HEK293 (cell line): ENCODE measurements around the gene IDI2.

Source experiments
- CTCF ChIA-PET: fragments of 350-600 bp; formaldehyde crosslinking; extraction: SDS; loops from one replicate; lab custom pipeline; 2021; ENCODE audit warnings: antibody characterized with exemption; lab: Yijun Ruan, JAX
- POLR2A ChIA-PET: fragments of 300-600 bp; formaldehyde crosslinking; extraction: SDS; loops from one replicate; lab custom pipeline; 2020; ENCODE audit warnings: antibody characterized with exemption, inconsistent platforms; lab: Yijun Ruan, JAX
- H3K27ac ChIP-seq: fragments of 200-500 bp; sonication (Bioruptor generic); 2 replicates; pipeline ENCODE4 v1.5.1; 2014; ENCODE audit warnings: low read depth, low read length, control low read depth, inconsistent platforms; ENCODE audit errors: extremely low read depth
- H3K36me3 ChIP-seq, 2 experiments: fragments of 200-500 bp in 1 of 2; sonication (Bioruptor generic) in 1 of 2; 1 replicate in 1 of 2; 2 replicates in 1 of 2; pipeline ENCODE4 v1.5.1; 2014 to 2017; ENCODE audit warnings: inconsistent platforms in 2 of 2, low read length in 2 of 2; ENCODE audit not compliant: control insufficient read depth in 2 of 2, insufficient read depth in 1 of 2
- H3K4me1 ChIP-seq: fragments of 200-500 bp; sonication (Bioruptor generic); 2 replicates; pipeline ENCODE4 v1.5.1; 2014; ENCODE audit warnings: mild to moderate bottlenecking, low read length, inconsistent platforms; ENCODE audit not compliant: control insufficient read depth, insufficient read depth
- H3K4me3 ChIP-seq: 2 replicates; pipeline ENCODE4 v1.5.1; 2011; ENCODE audit warnings: low read depth, mild to moderate bottlenecking, control low read depth, low read length, moderate library complexity
- H3K9me3 ChIP-seq: fragments of 200-500 bp; sonication (Bioruptor generic); 2 replicates; pipeline ENCODE4 v1.5.1; 2014; ENCODE audit warnings: low read depth, low read length, inconsistent platforms; ENCODE audit not compliant: control insufficient read depth, insufficient read depth
- KLF10 ChIP-seq: fragments of 450-650 bp; IDR thresholded peaks from 2 replicates; pipeline ENCODE4 v1.5.1; 2018; ENCODE audit warnings: missing biosample characterization, mild to moderate bottlenecking, missing genetic modification characterization
- SP2 ChIP-seq: fragments of 450-650 bp; formaldehyde crosslinking; IDR thresholded peaks from 2 replicates; pipeline ENCODE4 v1.5.1; 2016; ENCODE audit warnings: missing biosample characterization, missing genetic modification characterization
- ZBTB17 ChIP-seq: fragments of 450-650 bp; formaldehyde crosslinking; IDR thresholded peaks from 2 replicates; pipeline ENCODE4 v1.5.1; 2016; ENCODE audit warnings: missing biosample characterization, missing genetic modification characterization
- ZBTB44 ChIP-seq: fragments of 450-650 bp; IDR thresholded peaks from 2 replicates; pipeline ENCODE4 v1.5.1; 2018; ENCODE audit warnings: missing biosample characterization, mild to moderate bottlenecking, missing genetic modification characterization
- ZNF19 ChIP-seq: fragments of 450-650 bp; formaldehyde crosslinking; IDR thresholded peaks from 2 replicates; pipeline ENCODE4; 2016; ENCODE audit warnings: missing biosample characterization, missing genetic modification characterization, low read depth
- ZNF214 ChIP-seq: fragments of 450-650 bp; formaldehyde crosslinking; IDR thresholded peaks from 2 replicates; pipeline ENCODE4 v1.5.1; 2017; ENCODE audit warnings: missing biosample characterization, mild to moderate bottlenecking, missing genetic modification characterization, borderline replicate concordance
- ZNF221 ChIP-seq: fragments of 450-650 bp; formaldehyde crosslinking; IDR thresholded peaks from 2 replicates; pipeline ENCODE4 v1.5.1; 2017; ENCODE audit warnings: missing biosample characterization, missing genetic modification characterization, borderline replicate concordance
- ZNF354C ChIP-seq: fragments of 450-650 bp; formaldehyde crosslinking; IDR thresholded peaks from 2 replicates; pipeline ENCODE4 v1.5.1; 2016; ENCODE audit warnings: missing biosample characterization, missing genetic modification characterization, low read depth, borderline replicate concordance
- ZNF426 ChIP-seq: fragments of 450-650 bp; formaldehyde crosslinking; IDR thresholded peaks from 2 replicates; pipeline ENCODE4 v1.5.1; 2017; ENCODE audit warnings: missing biosample characterization, missing genetic modification characterization, mild to moderate bottlenecking, inconsistent platforms, moderate library complexity
- ZNF518A ChIP-seq: fragments of 450-650 bp; formaldehyde crosslinking; conservative IDR thresholded peaks from 2 replicates; pipeline ENCODE4 v1.5.1; 2016; ENCODE audit warnings: low read depth, missing biosample characterization, missing genetic modification characterization
- ZNF561 ChIP-seq: fragments of 450-650 bp; IDR thresholded peaks from 2 replicates; pipeline ENCODE4 v1.5.1; 2018; ENCODE audit warnings: missing biosample characterization, missing genetic modification characterization, borderline replicate concordance
- ZNF624 ChIP-seq: fragments of 450-650 bp; formaldehyde crosslinking; IDR thresholded peaks from 2 replicates; pipeline ENCODE4 v1.5.1; 2017; ENCODE audit warnings: missing biosample characterization, missing genetic modification characterization
- ZNF660 ChIP-seq: fragments of 450-650 bp; IDR thresholded peaks from 2 replicates; pipeline ENCODE4 v1.5.1; 2018; ENCODE audit warnings: missing biosample characterization, mild to moderate bottlenecking, missing genetic modification characterization
- ZXDB ChIP-seq: fragments of 450-650 bp; formaldehyde crosslinking; IDR thresholded peaks from 2 replicates; pipeline ENCODE4 v1.5.1; 2016; ENCODE audit warnings: missing biosample characterization, missing genetic modification characterization
- TF ChIP-seq, protein P1 (sequence below): fragments of 450-650 bp; formaldehyde crosslinking; IDR thresholded peaks from 2 replicates; pipeline ENCODE4 v1.5.1; 2016; ENCODE audit warnings: missing biosample characterization, missing genetic modification characterization
- TF ChIP-seq, protein P2 (sequence below): fragments of 450-650 bp; formaldehyde crosslinking; IDR thresholded peaks from 2 replicates; pipeline ENCODE4 v1.5.1; 2016; ENCODE audit warnings: missing biosample characterization, missing genetic modification characterization
- TF ChIP-seq, protein P3 (sequence below): fragments of 450-650 bp; formaldehyde crosslinking; IDR thresholded peaks from 2 replicates; pipeline ENCODE4 v1.5.1; 2017; ENCODE audit warnings: missing biosample characterization, missing genetic modification characterization
- TF ChIP-seq, protein P4 (sequence below): fragments of 450-650 bp; formaldehyde crosslinking; conservative IDR thresholded peaks from 2 replicates; pipeline ENCODE4 v1.5.1; 2016; ENCODE audit warnings: low read depth, missing biosample characterization, missing genetic modification characterization

Gene IDI2

GRCh38 chr10:1047937-1048336 is 22.3 kb upstream of the IDI2 start (continued):
- no peak for TF ChIP-seq ZNF624 (tag by site-specific recombination)
- TF ChIP-seq ZNF354C (tag by site-specific recombination): no peak
- no peak for TF ChIP-seq ZNF561 (tag by site-specific recombination)
- no peak for TF ChIP-seq ZNF426 (tag by site-specific recombination)
- TF ChIP-seq ZNF221 (tag by site-specific recombination): no peak
- no peak for TF ChIP-seq KLF10 (tag by site-specific recombination)
- TF ChIP-seq, protein P1, sequence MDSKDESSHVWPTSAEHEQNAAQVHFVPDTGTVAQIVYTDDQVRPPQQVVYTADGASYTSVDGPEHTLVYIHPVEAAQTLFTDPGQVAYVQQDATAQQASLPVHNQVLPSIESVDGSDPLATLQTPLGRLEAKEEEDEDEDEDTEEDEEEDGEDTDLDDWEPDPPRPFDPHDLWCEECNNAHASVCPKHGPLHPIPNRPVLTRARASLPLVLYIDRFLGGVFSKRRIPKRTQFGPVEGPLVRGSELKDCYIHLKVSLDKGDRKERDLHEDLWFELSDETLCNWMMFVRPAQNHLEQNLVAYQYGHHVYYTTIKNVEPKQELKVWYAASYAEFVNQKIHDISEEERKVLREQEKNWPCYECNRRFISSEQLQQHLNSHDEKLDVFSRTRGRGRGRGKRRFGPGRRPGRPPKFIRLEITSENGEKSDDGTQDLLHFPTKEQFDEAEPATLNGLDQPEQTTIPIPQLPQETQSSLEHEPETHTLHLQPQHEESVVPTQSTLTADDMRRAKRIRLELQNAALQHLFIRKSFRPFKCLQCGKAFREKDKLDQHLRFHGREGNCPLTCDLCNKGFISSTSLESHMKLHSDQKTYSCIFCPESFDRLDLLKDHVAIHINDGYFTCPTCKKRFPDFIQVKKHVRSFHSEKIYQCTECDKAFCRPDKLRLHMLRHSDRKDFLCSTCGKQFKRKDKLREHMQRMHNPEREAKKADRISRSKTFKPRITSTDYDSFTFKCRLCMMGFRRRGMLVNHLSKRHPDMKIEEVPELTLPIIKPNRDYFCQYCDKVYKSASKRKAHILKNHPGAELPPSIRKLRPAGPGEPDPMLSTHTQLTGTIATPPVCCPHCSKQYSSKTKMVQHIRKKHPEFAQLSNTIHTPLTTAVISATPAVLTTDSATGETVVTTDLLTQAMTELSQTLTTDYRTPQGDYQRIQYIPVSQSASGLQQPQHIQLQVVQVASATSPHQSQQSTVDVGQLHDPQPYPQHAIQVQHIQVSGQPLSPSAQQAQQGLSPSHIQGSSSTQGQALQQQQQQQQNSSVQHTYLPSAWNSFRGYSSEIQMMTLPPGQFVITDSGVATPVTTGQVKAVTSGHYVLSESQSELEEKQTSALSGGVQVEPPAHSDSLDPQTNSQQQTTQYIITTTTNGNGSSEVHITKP (tag by site-specific recombination): 0 out of 2 replicates have a peak, but pooled peaks have one; percentile 13
- TF ChIP-seq, all 188 proteins: peak for 2

DNA sequence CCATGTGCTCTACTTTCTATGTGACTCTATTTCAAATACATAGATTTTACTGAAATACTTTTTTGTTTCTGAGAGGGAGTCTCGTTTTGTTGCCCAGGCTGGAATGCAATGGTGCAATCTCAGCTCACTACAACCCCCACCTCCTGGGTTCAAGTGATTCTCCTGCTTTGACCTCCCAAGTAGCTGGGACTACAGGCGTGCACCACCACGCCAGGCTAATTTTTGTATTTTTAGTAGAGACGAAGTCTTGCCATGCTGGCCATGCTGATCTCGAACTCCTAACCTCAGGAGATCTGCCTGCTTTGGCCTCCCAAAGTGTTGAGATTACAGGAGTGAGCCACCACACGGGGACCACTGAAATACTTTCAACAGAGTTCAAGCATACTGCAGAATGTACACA is 19.8 kb upstream of the IDI2 start:
- Histone ChIP-seq H3K9me3 (no peaks in the 10 kb centered on the region), H3K4me3 (no peak overlapping the region), H3K27ac (no peak overlapping the region), H3K36me3 (peaks cover 30 to 31% of the 10 kb centered on the region in 2 experiments), H3K4me1 (no peaks in the 10 kb centered on the region)
- ChIA-PET POLR2A (interaction anchor here (0.6 kb wide), 1 partner anchor 55 kb away, joined by 6 read pairs; no protein-coding TSS in a partner anchor), CTCF (no interaction called here)
- TF ChIP-seq, protein P2, sequence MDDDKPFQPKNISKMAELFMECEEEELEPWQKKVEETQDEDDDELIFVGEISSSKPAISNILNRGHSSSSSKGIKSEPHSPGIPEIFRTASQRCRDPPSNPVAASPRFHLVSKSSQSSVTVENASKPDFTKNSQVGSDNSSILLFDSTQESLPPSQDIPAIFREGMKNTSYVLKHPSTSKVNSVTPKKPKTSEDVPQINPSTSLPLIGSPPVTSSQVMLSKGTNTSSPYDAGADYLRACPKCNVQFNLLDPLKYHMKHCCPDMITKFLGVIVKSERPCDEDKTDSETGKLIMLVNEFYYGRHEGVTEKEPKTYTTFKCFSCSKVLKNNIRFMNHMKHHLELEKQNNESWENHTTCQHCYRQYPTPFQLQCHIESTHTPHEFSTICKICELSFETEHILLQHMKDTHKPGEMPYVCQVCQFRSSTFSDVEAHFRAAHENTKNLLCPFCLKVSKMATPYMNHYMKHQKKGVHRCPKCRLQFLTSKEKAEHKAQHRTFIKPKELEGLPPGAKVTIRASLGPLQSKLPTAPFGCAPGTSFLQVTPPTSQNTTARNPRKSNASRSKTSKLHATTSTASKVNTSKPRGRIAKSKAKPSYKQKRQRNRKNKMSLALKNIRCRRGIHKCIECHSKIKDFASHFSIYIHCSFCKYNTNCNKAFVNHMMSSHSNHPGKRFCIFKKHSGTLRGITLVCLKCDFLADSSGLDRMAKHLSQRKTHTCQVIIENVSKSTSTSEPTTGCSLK (tag by site-specific recombination): no peak
- TF ChIP-seq, protein P3, sequence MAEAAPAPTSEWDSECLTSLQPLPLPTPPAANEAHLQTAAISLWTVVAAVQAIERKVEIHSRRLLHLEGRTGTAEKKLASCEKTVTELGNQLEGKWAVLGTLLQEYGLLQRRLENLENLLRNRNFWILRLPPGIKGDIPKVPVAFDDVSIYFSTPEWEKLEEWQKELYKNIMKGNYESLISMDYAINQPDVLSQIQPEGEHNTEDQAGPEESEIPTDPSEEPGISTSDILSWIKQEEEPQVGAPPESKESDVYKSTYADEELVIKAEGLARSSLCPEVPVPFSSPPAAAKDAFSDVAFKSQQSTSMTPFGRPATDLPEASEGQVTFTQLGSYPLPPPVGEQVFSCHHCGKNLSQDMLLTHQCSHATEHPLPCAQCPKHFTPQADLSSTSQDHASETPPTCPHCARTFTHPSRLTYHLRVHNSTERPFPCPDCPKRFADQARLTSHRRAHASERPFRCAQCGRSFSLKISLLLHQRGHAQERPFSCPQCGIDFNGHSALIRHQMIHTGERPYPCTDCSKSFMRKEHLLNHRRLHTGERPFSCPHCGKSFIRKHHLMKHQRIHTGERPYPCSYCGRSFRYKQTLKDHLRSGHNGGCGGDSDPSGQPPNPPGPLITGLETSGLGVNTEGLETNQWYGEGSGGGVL (tag by site-specific recombination): no peak
- no peak for TF ChIP-seq ZXDB (tag by site-specific recombination)
- no peak for TF ChIP-seq ZNF518A (tag by site-specific recombination)
- no peak for TF ChIP-seq ZNF214 (tag by site-specific recombination)
- no peak for TF ChIP-seq ZBTB17
- no peak for TF ChIP-seq ZNF660 (tag by site-specific recombination)
- TF ChIP-seq, protein P4, sequence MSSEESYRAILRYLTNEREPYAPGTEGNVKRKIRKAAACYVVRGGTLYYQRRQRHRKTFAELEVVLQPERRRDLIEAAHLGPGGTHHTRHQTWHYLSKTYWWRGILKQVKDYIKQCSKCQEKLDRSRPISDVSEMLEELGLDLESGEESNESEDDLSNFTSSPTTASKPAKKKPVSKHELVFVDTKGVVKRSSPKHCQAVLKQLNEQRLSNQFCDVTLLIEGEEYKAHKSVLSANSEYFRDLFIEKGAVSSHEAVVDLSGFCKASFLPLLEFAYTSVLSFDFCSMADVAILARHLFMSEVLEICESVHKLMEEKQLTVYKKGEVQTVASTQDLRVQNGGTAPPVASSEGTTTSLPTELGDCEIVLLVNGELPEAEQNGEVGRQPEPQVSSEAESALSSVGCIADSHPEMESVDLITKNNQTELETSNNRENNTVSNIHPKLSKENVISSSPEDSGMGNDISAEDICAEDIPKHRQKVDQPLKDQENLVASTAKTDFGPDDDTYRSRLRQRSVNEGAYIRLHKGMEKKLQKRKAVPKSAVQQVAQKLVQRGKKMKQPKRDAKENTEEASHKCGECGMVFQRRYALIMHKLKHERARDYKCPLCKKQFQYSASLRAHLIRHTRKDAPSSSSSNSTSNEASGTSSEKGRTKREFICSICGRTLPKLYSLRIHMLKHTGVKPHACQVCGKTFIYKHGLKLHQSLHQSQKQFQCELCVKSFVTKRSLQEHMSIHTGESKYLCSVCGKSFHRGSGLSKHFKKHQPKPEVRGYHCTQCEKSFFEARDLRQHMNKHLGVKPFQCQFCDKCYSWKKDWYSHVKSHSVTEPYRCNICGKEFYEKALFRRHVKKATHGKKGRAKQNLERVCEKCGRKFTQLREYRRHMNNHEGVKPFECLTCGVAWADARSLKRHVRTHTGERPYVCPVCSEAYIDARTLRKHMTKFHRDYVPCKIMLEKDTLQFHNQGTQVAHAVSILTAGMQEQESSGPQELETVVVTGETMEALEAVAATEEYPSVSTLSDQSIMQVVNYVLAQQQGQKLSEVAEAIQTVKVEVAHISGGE: no peak
- TF ChIP-seq ZNF19 (tag by site-specific recombination): no peak
- TF ChIP-seq ZBTB44 (tag by site-specific recombination): no peak
- TF ChIP-seq SP2 (tag by site-specific recombination): no peak
